GM20000 (cell line): ENCODE data around the gene HLA-DQA2.
"Not testable (repeated sequence)": the region's sequence is repeated elsewhere in the genome, so short reads cannot be mapped to it uniquely, and the experiment has no call there.

Experiments used
- DNase-seq: peaks from one replicate; pipeline ENCODE4 v3.0.0; 2012; ENCODE audit warnings: low spot score
- CTCF ChIP-seq: IDR thresholded peaks from 2 replicates; pipeline ENCODE4 v1.5.1; 2012; ENCODE audit warnings: mild to moderate bottlenecking, control low read depth; ENCODE audit errors: extremely low read depth, missing control alignments

HLA-DQA2 gene

GRCh38 chr6:32713241-32713640 lies 27.9 kb upstream of the HLA-DQA2 start:
- no peak for DNase-seq
- no peak for TF ChIP-seq CTCF

DNA sequence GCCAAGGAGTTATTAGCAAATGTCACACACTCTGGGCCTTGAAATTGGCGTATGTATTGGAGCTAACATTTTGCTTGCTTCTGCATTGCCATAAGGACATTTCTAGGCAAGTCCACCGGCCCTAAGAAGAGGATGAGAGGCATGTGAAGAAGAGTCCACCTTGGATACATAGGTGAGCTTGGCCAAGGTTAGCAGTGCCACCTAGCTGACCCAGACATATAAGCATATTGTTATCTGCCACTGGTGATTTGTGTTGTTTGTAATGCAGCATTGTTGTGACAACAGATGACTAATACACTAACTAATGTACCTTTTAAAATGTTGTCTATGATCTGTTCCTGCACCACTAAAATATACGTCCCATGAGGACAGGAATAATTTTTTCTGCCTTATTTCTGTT lies 24.8 kb upstream of the HLA-DQA2 start:
- DNase-seq = no peak
- no peak for TF ChIP-seq CTCF

- no peak for DNase-seq
Observed at GRCh38 chr6:32718879-32719278, 22.3 kb upstream of the HLA-DQA2 start.

DNA sequence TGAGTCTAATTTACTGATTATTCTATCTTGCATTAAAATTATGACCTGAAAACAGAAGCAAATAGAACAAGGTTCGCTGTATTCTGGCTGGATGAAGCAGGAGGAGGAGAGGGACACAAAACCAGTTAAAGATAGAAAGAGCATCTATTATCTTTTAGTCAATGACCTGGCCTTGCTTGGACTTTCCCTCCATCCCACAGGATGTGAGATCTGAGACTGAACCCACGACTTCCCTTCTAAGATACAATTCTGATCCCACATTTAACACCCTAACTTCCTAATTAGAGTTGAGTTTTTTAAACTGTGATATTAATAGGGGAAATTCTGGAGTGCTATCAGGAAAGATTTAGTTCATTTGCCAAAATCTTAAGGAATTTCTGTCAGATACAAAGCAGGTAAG lies 3.1 kb upstream of the HLA-DQA2 start:
- TF ChIP-seq CTCF = no peak
- DNase-seq = no peak

More at GRCh38 chr6:32718879-32719278, 22.3 kb upstream of the HLA-DQA2 start:
- no peak for TF ChIP-seq CTCF

DNA sequence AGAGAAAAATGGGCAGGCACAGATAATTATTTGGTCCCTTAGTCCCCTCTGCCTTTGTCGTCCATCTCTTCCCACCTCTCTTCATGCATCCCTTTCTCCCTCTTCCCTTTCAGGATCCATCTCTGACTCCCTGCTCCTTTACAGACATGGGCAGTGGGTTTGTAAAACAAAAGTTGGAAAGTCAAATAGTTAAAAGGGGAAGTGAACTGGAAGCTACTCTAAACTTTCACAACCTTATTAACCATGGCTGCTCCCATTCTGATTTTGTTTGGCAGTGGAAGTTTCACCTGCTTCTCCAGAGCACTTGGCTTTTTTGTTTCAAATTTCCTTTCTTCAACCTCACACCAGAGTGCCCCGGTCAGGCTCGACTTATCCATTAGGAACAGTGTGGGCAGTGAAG lies 1.2 kb downstream of the HLA-DQA2 start:
- no peak for TF ChIP-seq CTCF
- no peak for DNase-seq

DNA sequence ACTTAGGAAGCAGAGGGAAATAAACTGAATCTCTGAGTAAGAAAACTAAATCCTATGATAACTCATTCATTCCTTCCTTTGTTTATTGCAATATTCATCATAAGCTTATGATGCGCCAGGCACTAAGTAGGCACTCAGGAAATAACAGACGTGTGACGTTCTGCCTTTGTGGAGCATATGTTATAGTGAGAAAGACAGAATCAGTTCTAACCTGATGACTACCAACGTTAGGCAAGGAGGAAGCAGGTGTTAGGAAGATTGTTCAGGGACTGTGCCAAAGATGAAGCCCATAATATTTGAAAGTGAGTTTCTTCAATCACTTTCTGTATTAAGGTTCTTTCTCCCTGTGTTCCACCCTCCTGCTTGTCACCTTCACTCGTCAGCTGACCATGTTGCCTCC lies 3.6 kb downstream of the HLA-DQA2 start:
- TF ChIP-seq CTCF = no peak

DNA sequence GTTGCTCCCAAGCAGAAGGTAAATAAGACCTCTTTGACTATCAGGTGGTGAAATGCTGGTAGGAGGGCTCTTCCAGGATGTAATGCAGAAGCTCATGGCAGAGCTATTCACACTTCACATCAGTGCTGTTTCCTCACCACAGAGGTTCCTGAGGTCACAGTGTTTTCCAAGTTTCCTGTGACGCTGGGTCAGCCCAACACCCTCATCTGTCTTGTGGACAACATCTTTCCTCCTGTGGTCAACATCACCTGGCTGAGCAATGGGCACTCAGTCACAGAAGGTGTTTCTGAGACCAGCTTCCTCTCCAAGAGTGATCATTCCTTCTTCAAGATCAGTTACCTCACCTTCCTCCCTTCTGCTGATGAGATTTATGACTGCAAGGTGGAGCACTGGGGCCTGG lies 4.5 kb downstream of the HLA-DQA2 start:
- DNase-seq = not testable (repeated sequence)

More for the DNA sequence above, 3.6 kb downstream of the HLA-DQA2 start:
- DNase-seq = no peak

DNA sequence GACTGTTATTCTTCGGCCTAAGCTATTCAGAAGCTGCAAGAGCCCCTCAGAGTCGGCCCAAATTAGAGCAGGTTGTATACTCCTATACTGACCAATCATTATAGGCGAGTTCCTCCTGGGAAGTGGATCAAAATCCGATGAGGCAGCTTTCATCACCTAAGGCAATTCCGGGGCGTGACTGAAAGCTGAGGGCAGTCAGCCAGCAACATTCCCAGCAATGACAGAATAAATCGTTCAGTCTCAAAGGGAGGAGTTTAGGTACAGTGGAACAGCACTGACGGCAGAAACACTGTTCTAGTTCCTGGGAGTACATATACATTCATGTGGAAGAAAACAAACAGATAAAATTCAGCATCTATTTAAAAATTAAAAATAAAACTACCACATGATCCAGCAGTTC lies 11.4 kb downstream of the HLA-DQA2 start:
- TF ChIP-seq CTCF = no peak
- no peak for DNase-seq
